Measurements from ENCODE around the gene CBFB.

DNA sequence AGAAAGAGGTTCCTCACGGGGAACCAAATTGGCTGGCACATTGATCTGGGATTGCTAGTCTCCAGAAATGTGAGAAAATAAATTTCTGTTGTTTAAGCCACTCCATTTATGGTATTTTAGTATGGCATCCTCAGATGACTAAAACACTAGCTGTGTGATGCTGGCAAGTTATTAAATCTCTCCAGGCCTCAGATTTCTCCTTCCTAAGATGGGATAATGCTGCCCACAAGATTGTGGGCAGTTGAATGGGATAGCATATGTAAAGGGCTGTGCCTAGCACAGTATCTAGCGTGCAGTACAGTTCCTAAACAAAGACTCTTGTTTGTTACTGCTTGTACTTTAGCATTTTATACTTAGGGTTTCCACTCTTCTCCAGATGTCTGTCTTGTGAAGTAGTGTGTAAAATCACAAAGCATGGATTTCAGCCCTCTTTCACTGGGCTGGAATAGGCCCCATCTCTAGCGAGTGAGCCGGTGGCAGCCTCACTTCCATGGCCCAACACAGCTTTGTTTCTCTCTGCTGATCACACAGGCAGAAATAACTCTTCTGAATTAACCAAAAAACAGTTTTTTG lies 42.6 kb downstream of the CBFB start:
- no peak for TF ChIP-seq POLR2A (IDR thresholded peaks at IDR 0.05)
- TF ChIP-seq, protein P1, sequence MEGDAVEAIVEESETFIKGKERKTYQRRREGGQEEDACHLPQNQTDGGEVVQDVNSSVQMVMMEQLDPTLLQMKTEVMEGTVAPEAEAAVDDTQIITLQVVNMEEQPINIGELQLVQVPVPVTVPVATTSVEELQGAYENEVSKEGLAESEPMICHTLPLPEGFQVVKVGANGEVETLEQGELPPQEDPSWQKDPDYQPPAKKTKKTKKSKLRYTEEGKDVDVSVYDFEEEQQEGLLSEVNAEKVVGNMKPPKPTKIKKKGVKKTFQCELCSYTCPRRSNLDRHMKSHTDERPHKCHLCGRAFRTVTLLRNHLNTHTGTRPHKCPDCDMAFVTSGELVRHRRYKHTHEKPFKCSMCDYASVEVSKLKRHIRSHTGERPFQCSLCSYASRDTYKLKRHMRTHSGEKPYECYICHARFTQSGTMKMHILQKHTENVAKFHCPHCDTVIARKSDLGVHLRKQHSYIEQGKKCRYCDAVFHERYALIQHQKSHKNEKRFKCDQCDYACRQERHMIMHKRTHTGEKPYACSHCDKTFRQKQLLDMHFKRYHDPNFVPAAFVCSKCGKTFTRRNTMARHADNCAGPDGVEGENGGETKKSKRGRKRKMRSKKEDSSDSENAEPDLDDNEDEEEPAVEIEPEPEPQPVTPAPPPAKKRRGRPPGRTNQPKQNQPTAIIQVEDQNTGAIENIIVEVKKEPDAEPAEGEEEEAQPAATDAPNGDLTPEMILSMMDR (IDR thresholded peaks at IDR 0.05) = no peak
- no peak for TF ChIP-seq POLR2AphosphoS5 (IDR thresholded peaks at IDR 0.05)
- no peak for TF ChIP-seq EP300 (IDR thresholded peaks at IDR 0.05; ENCODE audit: low read depth)

Measured in transverse colon (tissue), 4 donors.